ENCODE results near the gene IRAK3.
A peak's percentile ranks its signal among the peaks of the same experiment; 100 is the strongest.

The IRAK3 gene

DNA sequence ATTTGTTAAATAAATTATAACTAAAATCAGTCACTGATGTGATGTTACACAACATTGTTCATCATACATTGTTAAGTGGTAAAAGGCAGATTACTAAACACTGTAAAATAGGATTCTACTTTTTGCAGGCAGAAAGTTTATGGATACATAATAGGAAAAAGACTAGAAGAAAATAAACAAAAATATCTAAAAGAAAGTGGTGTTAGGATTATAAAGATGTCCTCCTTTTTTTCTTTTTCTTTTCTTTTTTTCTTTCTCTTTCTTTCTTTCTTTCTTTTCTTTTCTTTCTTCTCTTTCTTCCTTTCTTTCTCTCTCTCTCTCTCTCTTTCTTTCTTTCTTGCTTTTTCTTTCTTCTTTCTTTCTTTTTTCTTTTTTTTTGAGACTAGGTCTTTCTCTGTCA, 73.7 kb downstream of the IRAK3 start:
- H3K4me3 ChIP-seq (replicated peaks; ENCODE audit: low read depth, low read length): no peak overlapping the region
- H3K36me3 ChIP-seq (ENCODE audit: control insufficient read depth, insufficient read depth, low read length): no peaks in the 10 kb centered on the region
- DNase-seq (ENCODE audit: extremely low read depth, insufficient read length): no peak
- H3K27me3 ChIP-seq (replicated peaks; ENCODE audit: control insufficient read depth, insufficient read depth, low read length): no peaks in the 10 kb centered on the region
- TF ChIP-seq, protein P1, sequence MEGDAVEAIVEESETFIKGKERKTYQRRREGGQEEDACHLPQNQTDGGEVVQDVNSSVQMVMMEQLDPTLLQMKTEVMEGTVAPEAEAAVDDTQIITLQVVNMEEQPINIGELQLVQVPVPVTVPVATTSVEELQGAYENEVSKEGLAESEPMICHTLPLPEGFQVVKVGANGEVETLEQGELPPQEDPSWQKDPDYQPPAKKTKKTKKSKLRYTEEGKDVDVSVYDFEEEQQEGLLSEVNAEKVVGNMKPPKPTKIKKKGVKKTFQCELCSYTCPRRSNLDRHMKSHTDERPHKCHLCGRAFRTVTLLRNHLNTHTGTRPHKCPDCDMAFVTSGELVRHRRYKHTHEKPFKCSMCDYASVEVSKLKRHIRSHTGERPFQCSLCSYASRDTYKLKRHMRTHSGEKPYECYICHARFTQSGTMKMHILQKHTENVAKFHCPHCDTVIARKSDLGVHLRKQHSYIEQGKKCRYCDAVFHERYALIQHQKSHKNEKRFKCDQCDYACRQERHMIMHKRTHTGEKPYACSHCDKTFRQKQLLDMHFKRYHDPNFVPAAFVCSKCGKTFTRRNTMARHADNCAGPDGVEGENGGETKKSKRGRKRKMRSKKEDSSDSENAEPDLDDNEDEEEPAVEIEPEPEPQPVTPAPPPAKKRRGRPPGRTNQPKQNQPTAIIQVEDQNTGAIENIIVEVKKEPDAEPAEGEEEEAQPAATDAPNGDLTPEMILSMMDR (IDR thresholded peaks at IDR 0.05; ENCODE audit: insufficient read depth, low read length, poor library complexity, severe bottlenecking): no peak

DNA sequence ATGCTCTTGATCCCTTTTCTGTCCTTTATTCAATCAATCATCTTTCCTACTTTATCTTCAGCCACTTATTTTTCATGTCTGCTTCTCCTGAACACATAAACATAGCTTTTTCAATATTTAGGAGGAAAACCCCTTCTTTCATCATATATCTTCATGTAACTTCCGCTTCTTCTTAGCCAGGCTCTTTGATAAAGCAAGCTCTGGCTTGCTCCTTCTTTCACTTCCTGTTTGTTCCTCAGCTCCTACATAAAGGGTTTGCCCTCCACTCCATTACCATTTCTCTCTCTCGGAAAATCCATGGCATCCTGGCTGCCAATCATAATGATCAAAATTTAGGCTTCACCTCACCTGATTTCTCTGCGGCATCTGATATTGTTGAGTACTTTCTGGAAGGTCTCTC, 79.5 kb downstream of the IRAK3 start:
- Histone ChIP-seq H3K36me3 (ENCODE audit: control insufficient read depth, insufficient read depth, low read length) (no peaks in the 10 kb centered on the region), H3K27me3 (replicated peaks; ENCODE audit: control insufficient read depth, insufficient read depth, low read length) (no peaks in the 10 kb centered on the region), H3K4me3 (replicated peaks; ENCODE audit: low read depth, low read length) (no peak overlapping the region)
- TF ChIP-seq, protein P1 (IDR thresholded peaks at IDR 0.05; ENCODE audit: insufficient read depth, low read length, poor library complexity, severe bottlenecking): no peak
- no peak for DNase-seq (ENCODE audit: extremely low read depth, insufficient read length)

DNA sequence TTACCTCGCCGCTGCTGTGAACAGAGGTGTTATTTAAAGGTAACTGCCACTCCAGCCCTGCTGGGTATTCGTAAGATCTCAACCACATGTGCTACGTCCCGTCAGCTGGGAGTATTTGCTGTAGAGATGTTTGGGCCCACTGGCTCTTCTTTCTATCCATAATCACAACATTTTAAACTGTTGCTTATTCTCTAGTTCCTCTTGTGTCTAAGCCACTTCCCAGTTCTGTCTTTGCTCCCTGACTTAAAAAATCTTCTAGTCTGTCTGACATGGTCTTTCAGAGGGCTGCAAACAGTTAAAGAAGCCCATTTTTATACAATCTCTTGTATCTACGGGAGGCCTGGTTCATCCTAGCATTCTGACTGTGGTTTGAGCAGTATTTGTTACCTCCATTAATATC, 80.1 kb downstream of the IRAK3 start:
- no peak for DNase-seq (ENCODE audit: extremely low read depth, insufficient read length)
- H3K36me3 ChIP-seq (ENCODE audit: control insufficient read depth, insufficient read depth, low read length): no peaks in the 10 kb centered on the region
- TF ChIP-seq, protein P1 (IDR thresholded peaks at IDR 0.05; ENCODE audit: insufficient read depth, low read length, poor library complexity, severe bottlenecking): no peak
- H3K27me3 ChIP-seq (replicated peaks; ENCODE audit: control insufficient read depth, insufficient read depth, low read length): no peaks in the 10 kb centered on the region
- H3K4me3 ChIP-seq (replicated peaks; ENCODE audit: low read depth, low read length): no peak overlapping the region

DNA sequence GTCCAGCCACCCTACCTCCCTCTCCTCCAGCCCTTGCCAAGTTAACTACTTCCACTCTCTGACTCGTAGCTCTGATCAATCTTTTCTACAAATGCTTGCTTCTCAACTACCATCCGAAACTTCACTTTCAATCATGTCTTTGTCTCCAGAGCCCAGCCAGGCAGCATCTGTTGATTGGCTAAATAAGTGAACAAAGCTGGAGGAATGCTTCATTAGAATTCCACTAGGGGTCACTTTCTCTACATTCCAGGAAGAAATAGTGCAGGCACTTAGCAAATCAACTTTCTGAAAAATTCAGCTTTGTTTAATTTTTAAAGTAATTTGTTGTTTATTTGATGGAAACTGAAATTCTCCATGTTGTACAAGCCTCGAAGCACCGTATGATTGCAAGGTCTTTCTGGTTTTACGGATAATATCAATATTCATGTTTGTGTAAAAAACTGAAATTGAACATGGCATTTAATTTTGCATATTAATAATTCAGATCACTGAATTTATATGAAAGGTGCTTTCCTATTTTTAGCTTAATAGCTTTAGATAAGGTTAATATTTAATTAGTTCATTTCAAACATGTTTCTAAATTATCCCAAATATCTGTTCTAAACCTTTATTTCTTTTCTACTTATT, 80.9 kb downstream of the IRAK3 start:
- TF ChIP-seq, protein P1 (IDR thresholded peaks at IDR 0.05; ENCODE audit: insufficient read depth, low read length, poor library complexity, severe bottlenecking): peak; percentile 53
- Histone ChIP-seq H3K4me3 (replicated peaks; ENCODE audit: low read depth, low read length) (no peak overlapping the region), H3K36me3 (ENCODE audit: control insufficient read depth, insufficient read depth, low read length) (no peaks in the 10 kb centered on the region), H3K27me3 (replicated peaks; ENCODE audit: control insufficient read depth, insufficient read depth, low read length) (no peaks in the 10 kb centered on the region)
- DNase-seq (ENCODE audit: extremely low read depth, insufficient read length): peak; percentile 29

DNA sequence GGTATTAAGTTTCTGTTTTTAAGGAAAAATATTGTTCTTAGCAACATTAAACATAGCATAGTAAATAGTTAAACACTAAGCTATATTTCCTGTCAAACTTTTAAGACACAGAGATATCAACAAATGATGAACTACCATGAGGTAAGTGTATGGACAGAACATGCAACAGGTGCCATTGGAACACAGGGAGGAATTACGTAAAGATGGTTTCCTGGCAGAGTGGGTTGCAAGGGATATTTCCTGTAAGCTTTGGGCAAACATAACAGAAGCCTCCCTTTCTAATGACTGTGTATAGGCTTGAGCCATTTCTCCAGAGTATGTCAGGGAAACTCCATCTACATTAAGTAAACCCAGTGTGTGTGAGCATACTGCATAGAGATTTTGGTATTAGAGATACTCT, 81.6 kb downstream of the IRAK3 start:
- H3K4me3 ChIP-seq (replicated peaks; ENCODE audit: low read depth, low read length): no peak overlapping the region
- DNase-seq (ENCODE audit: extremely low read depth, insufficient read length): no peak

More for the DNA sequence above, 81.6 kb downstream of the IRAK3 start:
- Histone ChIP-seq H3K27me3 (replicated peaks; ENCODE audit: control insufficient read depth, insufficient read depth, low read length) (no peaks in the 10 kb centered on the region), H3K36me3 (ENCODE audit: control insufficient read depth, insufficient read depth, low read length) (no peaks in the 10 kb centered on the region)
- TF ChIP-seq, protein P1 (IDR thresholded peaks at IDR 0.05; ENCODE audit: insufficient read depth, low read length, poor library complexity, severe bottlenecking): no peak
